Stimulated activated memory B cell treated with anti-CD40 and anti-IgM and Interleukin-4, amounts not matched to agents 10 μg/mL and 1 μg/mL and 100 μg/mL, for 72 hours (primary cell): ENCODE data around the gene KIF23.

Source experiments
- ATAC-seq: fragments of 150-1000 bp; cut with Tn5 transposase; 2 replicates; pipeline ENCODE4 v1.10.0; 2021
- H3K27ac Mint-ChIP-seq: one replicate; pipeline ENCODE4 v1.8.0; 2022; ENCODE audit warnings: mild to moderate bottlenecking, mixed read lengths
- H3K27me3 Mint-ChIP-seq: one replicate; pipeline ENCODE4 v1.8.0; 2022; ENCODE audit warnings: mixed read lengths
- H3K36me3 Mint-ChIP-seq: one replicate; pipeline ENCODE4 v1.8.0; 2022; ENCODE audit warnings: mixed read lengths
- H3K4me1 Mint-ChIP-seq: one replicate; pipeline ENCODE4 v1.8.0; 2022; ENCODE audit warnings: mixed read lengths
- H3K4me3 Mint-ChIP-seq: one replicate; pipeline ENCODE4 v1.8.0; 2022; ENCODE audit warnings: mild to moderate bottlenecking, moderate library complexity, mixed read lengths
- H3K9me3 Mint-ChIP-seq: one replicate; pipeline ENCODE4 v1.8.0; 2022; ENCODE audit warnings: mixed read lengths

The KIF23 gene

DNA sequence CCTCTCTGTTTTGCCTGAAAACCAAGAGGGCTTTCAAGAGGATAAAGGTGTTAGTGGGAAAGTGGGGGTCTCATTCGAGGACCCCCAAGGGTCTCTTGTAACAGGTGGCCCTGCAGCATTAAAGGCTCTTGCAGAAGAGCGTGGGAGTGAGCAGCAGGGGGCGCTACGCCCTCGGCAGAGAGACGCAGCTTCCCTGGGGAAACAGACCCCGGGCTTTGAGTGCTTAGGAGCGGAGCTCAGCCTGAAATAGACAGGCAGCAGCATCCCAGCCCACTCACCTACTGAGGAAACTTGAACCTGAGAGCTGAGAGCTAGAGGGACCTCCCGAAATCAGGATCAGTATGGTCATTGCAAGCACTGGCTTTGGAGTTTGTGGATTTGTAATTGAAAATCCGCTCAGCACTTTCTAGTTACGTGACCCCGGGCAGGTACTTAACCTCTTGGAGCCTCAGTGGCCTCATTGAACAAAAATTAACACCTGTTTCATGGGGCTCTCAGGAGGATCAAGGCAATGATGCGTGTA, 64.2 kb downstream of the KIF23 start:
- Mint-ChIP-seq H3K36me3 (peaks cover 6% of the 10 kb centered on the region), H3K9me3 (peaks cover 3% of the 10 kb centered on the region), H3K27me3 (peaks cover 33% of the 10 kb centered on the region), H3K4me1 (peaks cover 7% of the 10 kb centered on the region), H3K4me3 (no peak overlapping the region), H3K27ac (no peak overlapping the region)
- ATAC-seq, result no peak

DNA sequence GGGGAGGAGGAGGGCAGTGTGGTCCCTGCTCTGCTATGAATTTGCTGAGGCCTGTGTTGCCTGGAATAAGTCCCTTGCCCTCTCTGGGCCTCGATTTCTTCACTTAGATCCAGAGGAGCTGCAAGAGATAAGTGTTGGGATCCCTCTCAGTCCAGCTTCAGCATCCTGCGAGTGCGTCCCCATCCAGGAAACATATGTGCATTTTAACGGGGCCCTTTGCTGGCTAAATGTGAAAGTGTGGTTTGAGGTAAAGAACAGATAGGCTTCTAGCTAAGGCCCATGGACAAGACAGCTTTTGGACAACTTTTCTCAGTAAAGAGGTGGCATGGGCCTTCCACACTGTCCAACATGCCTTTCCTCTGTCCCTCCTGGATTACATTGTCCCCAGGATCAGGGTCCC, 64.9 kb downstream of the KIF23 start:
- Mint-ChIP-seq H3K36me3 (peaks cover 6% of the 10 kb centered on the region), H3K9me3 (peaks cover 3% of the 10 kb centered on the region), H3K4me1 (peaks cover 7% of the 10 kb centered on the region), H3K27ac (no peak overlapping the region), H3K27me3 (peaks cover 32% of the 10 kb centered on the region), H3K4me3 (no peak overlapping the region)
- ATAC-seq, result no peak

DNA sequence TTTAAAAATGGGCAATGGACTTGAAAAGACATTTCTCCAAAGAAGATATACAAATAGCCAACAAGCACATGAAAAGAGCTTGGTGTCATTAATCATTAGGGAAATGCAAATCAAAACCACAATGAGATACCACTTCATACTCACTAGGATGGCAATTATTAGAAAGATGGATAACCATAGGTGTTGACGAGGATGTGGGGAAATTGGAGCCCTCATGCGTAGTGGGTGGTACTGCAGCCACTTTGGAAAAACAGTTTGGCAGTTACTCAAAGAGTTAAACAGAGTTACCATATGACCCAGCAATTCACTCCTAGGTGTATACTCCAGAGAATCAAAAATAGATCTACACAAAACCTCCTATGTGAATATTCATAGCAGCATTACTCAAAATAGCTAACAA, 65.8 kb downstream of the KIF23 start:
- no peak overlapping the region for H3K27ac Mint-ChIP-seq
- H3K9me3 Mint-ChIP-seq, result peaks cover 3% of the 10 kb centered on the region
- no peak overlapping the region for H3K4me3 Mint-ChIP-seq
- ATAC-seq, result no peak
- peaks cover 23% of the 10 kb centered on the region for H3K27me3 Mint-ChIP-seq
- peaks cover 6% of the 10 kb centered on the region for H3K36me3 Mint-ChIP-seq
- peaks cover 7% of the 10 kb centered on the region for H3K4me1 Mint-ChIP-seq

DNA sequence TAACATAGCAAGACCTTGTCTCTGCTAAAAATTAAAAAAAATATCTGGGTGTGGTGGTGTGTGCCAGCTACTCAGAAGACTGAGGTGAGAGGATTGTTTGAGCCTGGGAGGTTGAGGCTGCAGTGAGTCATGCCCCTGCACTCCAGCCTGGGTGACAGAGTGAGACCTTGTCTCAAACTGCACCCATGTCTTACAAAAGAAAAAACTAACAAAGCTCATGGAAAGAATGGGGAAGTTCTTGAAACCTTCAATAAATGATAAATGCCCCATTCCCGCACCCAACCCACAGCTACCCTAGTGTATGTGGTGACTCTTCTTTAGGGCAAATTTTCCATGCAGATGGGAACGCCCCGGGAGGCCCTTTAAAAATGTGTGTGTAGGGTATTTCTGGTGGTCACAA, 66.8 kb downstream of the KIF23 start:
- peaks cover 7% of the 10 kb centered on the region for H3K4me1 Mint-ChIP-seq
- peaks cover 14% of the 10 kb centered on the region for H3K27me3 Mint-ChIP-seq
- no peak overlapping the region for H3K4me3 Mint-ChIP-seq
- peaks cover 5% of the 10 kb centered on the region for H3K9me3 Mint-ChIP-seq
- peaks cover 9% of the 10 kb centered on the region for H3K36me3 Mint-ChIP-seq
- H3K27ac Mint-ChIP-seq, result no peak overlapping the region
- no peak for ATAC-seq

DNA sequence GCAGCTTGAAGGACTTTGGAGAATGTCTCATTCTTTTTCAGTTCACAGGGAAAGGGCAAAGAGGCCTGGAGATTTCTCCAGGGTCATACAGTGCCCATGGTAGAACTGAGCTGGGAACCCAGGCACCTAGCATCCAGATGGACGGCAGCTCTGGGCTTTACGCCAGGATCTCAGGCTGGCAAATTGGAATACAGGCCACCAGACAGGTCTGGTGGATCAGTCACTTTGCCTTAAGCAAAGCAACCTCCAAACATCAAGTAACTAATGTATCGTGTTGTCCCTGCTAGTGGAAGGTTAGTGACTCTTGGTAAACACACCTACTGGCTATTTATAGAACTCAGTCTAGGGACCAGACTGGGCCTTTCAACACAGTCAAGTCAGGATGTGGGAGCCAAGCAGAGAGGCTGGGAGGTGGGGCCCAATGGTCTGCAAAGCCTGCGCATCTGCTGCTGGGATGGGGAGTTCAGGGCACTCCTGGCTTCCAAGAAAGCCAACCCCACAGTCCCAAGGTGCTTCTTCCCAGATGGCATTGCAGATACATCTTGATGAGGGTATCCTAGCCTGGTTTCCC, 68.6 kb downstream of the KIF23 start:
- H3K27ac Mint-ChIP-seq, result no peak overlapping the region
- peaks cover 11% of the 10 kb centered on the region for H3K36me3 Mint-ChIP-seq
- no peaks in the 10 kb centered on the region for H3K27me3 Mint-ChIP-seq
- H3K4me1 Mint-ChIP-seq, result peaks cover 7% of the 10 kb centered on the region
- peaks cover 5% of the 10 kb centered on the region for H3K9me3 Mint-ChIP-seq
- ATAC-seq, result no peak
- no peak overlapping the region for H3K4me3 Mint-ChIP-seq

DNA sequence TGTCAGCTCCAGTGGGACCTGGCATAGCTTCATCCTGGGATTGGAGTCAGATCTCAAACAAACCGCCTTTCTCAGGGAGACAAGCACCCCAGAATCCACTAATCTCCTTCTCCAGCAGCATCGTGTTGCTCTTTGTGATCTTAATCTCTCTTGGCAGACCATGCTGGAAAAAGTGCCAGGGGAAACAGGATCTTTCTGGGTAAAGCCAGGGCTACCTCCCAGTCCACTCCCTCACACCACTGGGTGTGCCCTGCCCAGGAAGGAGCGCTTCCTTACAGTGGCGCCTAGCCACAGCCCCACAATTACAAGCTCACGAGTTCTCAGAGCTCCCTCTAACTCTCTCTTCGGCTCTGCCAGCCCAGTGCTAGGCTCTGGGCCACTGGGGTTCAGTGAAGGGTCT, 70.7 kb downstream of the KIF23 start:
- no peak overlapping the region for H3K4me3 Mint-ChIP-seq
- no peak overlapping the region for H3K27ac Mint-ChIP-seq
- no peak for ATAC-seq
- peaks cover 5% of the 10 kb centered on the region for H3K36me3 Mint-ChIP-seq
- no peaks in the 10 kb centered on the region for H3K27me3 Mint-ChIP-seq
- H3K4me1 Mint-ChIP-seq, result no peaks in the 10 kb centered on the region
- peaks cover 3% of the 10 kb centered on the region for H3K9me3 Mint-ChIP-seq

DNA sequence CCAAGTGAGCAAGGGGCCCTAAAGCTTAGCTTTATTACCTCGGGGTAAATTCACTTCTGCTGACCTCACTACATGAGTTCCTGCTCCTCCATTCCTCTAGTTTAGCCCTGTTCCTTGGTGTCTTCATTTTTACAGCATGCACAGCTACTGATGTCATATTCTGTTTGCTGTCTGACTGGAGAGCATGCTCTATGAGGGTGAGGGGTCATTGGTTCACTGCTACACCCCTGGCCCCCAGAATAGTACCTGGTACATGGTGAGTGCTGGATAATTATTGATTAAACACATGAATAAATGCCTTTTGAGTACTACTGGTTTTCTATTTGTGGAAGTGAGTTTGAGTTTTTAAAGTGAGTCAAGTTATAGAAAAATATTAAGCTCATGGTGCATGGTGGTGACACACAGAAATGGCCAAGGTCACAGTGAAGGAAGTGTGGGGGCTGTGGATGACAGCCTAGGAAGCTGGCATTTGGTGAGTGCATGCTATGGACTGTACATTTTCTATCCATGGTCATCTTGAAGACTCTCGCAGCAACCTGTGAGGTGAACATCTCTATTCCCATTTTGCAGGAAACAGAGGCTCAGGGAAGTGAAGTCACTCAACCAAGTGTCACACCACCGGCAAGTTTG, 72.4 kb downstream of the KIF23 start:
- H3K27me3 Mint-ChIP-seq, result peaks cover 9% of the 10 kb centered on the region
- ATAC-seq, result no peak
- H3K4me1 Mint-ChIP-seq, result no peaks in the 10 kb centered on the region
- peaks cover 3% of the 10 kb centered on the region for H3K9me3 Mint-ChIP-seq
- no peak overlapping the region for H3K27ac Mint-ChIP-seq
- no peak overlapping the region for H3K4me3 Mint-ChIP-seq
- peaks cover 5% of the 10 kb centered on the region for H3K36me3 Mint-ChIP-seq

DNA sequence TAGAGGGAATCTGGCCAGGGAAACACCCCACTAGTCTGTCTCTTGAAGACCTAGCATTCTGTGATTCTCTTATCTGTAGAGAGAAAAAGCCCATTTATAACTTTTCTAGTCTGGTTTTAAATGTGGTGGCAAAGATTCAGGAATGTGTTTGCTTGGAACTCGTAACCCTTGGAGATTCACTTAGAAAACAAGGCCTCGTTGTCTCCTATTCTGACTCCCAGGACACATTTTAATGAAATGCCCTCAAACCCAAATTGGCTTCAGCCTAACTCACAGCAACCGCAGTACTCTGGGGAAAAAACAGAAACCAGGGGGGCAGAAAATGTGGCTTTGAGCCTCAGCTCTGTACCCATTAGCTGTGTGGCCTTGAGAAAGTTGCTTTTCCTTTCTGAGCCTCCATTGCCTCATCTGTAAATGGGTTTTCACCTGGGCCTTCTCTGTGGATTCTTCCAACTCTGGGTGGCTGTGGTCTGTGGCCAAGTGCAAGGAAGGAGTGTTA, 75.0 kb downstream of the KIF23 start:
- Mint-ChIP-seq H3K27ac (no peak overlapping the region), H3K4me1 (no peaks in the 10 kb centered on the region)
- no peak for ATAC-seq

DNA sequence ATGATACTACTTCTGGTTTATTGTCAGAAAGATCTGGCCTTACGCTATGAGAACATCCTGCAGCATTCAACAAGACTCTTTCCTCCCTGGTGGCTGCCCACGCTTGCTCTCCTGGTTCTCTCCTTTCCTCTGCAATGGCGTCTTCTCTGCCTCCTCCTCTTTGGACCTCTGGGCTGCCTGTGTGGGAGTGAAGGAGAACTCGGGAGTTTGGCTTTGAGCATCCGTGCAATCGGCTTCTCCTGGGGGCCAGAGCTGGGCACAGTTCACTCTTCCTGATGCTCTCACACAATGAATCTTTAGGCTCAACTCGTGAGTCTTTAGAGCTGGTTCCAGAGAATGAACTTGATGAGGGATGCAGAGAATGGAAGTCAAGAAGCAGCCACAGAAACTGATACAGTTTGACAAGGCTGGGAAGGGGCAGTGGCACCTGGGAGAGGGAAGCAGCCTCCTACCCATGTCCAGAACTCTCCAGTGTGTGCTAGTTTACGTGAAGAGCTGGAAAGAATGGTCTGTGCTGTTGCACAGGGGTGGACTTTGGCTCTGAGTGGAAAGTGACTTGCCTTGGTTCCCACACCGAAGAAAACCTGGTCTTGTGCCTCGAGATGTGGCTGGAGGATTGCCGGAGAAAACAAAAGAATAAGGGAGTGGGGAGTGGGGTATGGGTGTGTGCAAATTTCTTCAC, 76.3 kb downstream of the KIF23 start:
- Mint-ChIP-seq H3K4me3 (no peak overlapping the region), H3K9me3 (peaks cover 5% of the 10 kb centered on the region), H3K4me1 (no peaks in the 10 kb centered on the region), H3K36me3 (peaks cover 5% of the 10 kb centered on the region), H3K27me3 (peaks cover 9% of the 10 kb centered on the region), H3K27ac (no peak overlapping the region)
- ATAC-seq, result no peak

More for the DNA sequence above, 75.0 kb downstream of the KIF23 start:
- Mint-ChIP-seq H3K27me3 (peaks cover 9% of the 10 kb centered on the region), H3K4me3 (no peak overlapping the region), H3K36me3 (peaks cover 5% of the 10 kb centered on the region), H3K9me3 (peaks cover 5% of the 10 kb centered on the region)

DNA sequence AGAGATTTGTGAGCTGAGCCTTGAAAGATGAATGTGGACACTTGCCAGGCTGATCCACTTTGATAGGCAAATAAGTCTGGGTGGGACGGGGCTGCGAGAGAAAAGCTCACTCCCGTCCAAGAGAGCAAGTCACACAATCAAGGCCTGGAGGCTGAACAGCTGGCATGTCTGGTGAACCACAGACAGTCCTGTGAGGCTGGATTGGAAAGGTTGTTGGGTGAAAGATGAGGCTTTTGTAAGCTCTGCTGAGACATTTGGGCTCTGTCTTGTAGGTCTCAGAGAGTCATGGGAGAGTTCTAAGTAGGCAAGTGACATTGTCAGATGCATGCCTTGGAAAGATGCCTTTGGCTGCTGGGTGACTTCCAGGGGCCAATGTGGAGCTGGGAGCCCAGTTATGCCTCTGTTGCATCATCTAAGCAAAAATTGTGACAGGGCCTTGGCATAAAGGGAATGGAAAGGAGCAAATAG, 76.9 kb downstream of the KIF23 start:
- no peak for ATAC-seq
- H3K27me3 Mint-ChIP-seq, result peaks cover 9% of the 10 kb centered on the region
- no peak overlapping the region for H3K4me3 Mint-ChIP-seq
- H3K36me3 Mint-ChIP-seq, result peaks cover under 1% of the 10 kb centered on the region
- no peak overlapping the region for H3K27ac Mint-ChIP-seq
- H3K9me3 Mint-ChIP-seq, result peaks cover 3% of the 10 kb centered on the region
- H3K4me1 Mint-ChIP-seq, result no peaks in the 10 kb centered on the region

DNA sequence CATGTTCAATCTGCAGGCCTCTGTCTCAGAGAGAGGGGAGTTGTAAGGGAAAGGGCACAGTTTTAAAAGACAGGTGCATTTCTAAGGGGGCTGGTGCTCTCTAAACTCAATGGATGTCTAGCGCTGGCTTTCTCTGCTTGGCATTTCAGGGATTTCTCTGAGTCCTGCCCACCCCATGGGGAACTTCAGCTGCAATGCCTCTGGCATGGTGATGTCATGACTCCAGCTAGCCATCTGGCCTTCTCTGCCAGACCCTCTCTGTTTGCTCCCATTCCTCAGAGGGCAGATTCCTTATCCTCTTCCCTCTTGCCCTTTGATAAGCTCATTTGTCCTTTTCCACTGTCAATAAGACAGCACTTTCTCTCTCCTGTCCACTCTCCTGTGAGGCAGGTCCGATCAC, 79.3 kb downstream of the KIF23 start:
- H3K9me3 Mint-ChIP-seq, result peaks cover 3% of the 10 kb centered on the region
- no peaks in the 10 kb centered on the region for H3K36me3 Mint-ChIP-seq
- no peak overlapping the region for H3K27ac Mint-ChIP-seq
- no peak overlapping the region for H3K4me3 Mint-ChIP-seq
- H3K4me1 Mint-ChIP-seq, result no peaks in the 10 kb centered on the region
- H3K27me3 Mint-ChIP-seq, result peaks cover 9% of the 10 kb centered on the region
- no peak for ATAC-seq

DNA sequence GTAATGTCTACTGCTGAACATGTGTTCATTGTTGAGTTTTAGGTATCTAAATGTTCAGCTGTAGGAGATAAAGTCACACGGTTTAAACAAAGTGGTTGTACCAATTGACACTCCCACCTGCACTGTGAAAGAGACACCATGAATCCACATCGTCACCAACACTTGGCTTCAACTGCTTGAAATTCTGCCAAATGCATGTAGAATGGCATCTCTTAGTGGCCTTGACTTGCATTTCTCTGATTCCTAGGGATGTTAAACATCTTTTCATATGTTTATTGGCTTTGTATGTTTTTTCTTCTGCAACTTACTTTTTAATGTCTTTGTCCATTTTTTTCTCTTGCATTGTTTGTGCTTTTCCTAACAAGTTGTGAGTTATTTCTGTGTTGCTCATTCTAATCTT, 81.9 kb downstream of the KIF23 start:
- H3K4me1 Mint-ChIP-seq, result no peaks in the 10 kb centered on the region
- no peak overlapping the region for H3K4me3 Mint-ChIP-seq
- no peak for ATAC-seq
- no peak overlapping the region for H3K27ac Mint-ChIP-seq
- no peaks in the 10 kb centered on the region for H3K27me3 Mint-ChIP-seq
- H3K36me3 Mint-ChIP-seq, result no peaks in the 10 kb centered on the region
- peaks cover 3% of the 10 kb centered on the region for H3K9me3 Mint-ChIP-seq

DNA sequence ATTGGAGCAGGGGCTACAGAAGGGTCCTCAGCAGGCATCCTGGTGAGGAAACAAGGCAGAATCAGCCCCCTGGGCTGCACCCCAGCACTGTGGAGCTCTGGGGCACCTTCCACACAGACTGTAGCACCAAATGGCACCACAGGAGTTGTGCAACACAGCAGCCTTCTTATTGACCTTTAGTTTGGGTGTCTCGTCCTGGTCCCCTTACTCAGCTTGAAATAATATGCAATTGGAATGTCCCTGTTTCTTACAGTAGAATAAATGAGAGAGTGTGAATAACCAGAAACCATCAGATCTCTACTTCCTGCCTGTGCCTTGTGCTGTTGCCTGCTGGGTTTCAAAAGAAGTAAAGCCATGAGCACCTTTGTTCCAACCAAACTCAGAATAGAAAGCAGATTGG, 82.9 kb downstream of the KIF23 start:
- no peak overlapping the region for H3K27ac Mint-ChIP-seq
- no peak for ATAC-seq
- H3K4me3 Mint-ChIP-seq, result no peak overlapping the region
- H3K4me1 Mint-ChIP-seq, result no peaks in the 10 kb centered on the region
- no peaks in the 10 kb centered on the region for H3K9me3 Mint-ChIP-seq
- H3K36me3 Mint-ChIP-seq, result no peaks in the 10 kb centered on the region
- H3K27me3 Mint-ChIP-seq, result no peaks in the 10 kb centered on the region

DNA sequence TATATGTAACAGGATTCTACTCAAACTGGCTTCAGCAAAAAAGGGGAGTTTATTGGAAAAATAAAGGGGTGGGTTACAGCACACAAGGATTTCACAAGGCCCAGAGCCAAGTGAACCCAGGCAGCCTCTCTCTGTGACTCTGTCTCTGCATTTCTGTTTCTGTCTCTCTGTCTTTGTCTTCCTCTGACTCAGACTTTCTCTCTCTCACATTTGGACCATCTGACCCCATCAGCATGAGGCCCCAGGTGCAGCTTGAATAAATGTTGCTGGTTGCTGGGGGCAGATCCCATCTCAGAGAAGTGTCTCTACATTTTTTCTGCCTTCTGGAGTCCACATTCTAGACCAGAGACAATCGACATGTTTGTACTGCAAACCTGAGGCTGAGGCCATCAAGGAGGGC, 83.5 kb downstream of the KIF23 start:
- Mint-ChIP-seq H3K4me3 (no peak overlapping the region), H3K9me3 (no peaks in the 10 kb centered on the region), H3K36me3 (no peaks in the 10 kb centered on the region), H3K27me3 (peaks cover 4% of the 10 kb centered on the region), H3K27ac (no peak overlapping the region), H3K4me1 (no peaks in the 10 kb centered on the region)
- ATAC-seq, result no peak
